Lung (tissue), 12 donors: ENCODE measurements around the gene IGSF11. TPM values are rescaled to one million over a fixed set of nuclear protein-coding genes. Genes with fewer than 3 reads are reported as not detected.

Experiments
- ATAC-seq: fragments of 200-7000 bp; cut with Tn5 transposase; one replicate; pipeline ENCODE4 v1.9.1; 2020; ENCODE audit warnings: moderate number of reproducible peaks; ENCODE audit not compliant: insufficient read depth, low FRiP score
- DNase-seq, 3 donors: peaks; one replicate each; pipeline ENCODE4 v3.0.0-alpha.2; 2013 to 2017
- H3K27ac ChIP-seq, 2 donors: one replicate each; pipeline ENCODE4 v1.5.1; 2013; ENCODE audit warnings: mild to moderate bottlenecking in 2 of 2, moderate library complexity in 2 of 2, control low read depth in 1 of 2, inconsistent platforms in 1 of 2, low read depth in 1 of 2, low read length in 1 of 2
- H3K27me3 ChIP-seq, 3 donors: one replicate each; pipeline ENCODE4 v1.5.1; 2013; ENCODE audit warnings: low read length in 2 of 3; ENCODE audit not compliant: control insufficient read depth in 3 of 3, insufficient read depth in 3 of 3
- H3K36me3 ChIP-seq, 4 donors: one replicate each; pipeline ENCODE4 v1.5.1; 2013; ENCODE audit warnings: low read length in 4 of 4, mild to moderate bottlenecking in 1 of 4, moderate library complexity in 1 of 4; ENCODE audit not compliant: control insufficient read depth in 4 of 4, insufficient read depth in 4 of 4
- H3K4me1 ChIP-seq, 5 donors: one replicate each; pipeline ENCODE4 v1.5.1; 2013; ENCODE audit warnings: low read length in 5 of 5, mild to moderate bottlenecking in 2 of 5, moderate library complexity in 1 of 5; ENCODE audit not compliant: control insufficient read depth in 5 of 5, insufficient read depth in 5 of 5
- H3K4me3 ChIP-seq: one replicate; pipeline ENCODE4 v1.5.1; 2013; ENCODE audit warnings: mild to moderate bottlenecking, control low read depth, moderate library complexity
- H3K9ac ChIP-seq, 2 donors: one replicate each; pipeline ENCODE4 v1.5.1; 2013; ENCODE audit warnings: low read length in 2 of 2, control low read depth in 1 of 2; ENCODE audit not compliant: insufficient read depth in 1 of 2
- H3K9me3 ChIP-seq, 4 donors: one replicate each; pipeline ENCODE4 v1.5.1; 2013; ENCODE audit warnings: low read length in 3 of 4, mild to moderate bottlenecking in 1 of 4, moderate library complexity in 1 of 4; ENCODE audit not compliant: control insufficient read depth in 4 of 4, insufficient read depth in 3 of 4
- CTCF ChIP-seq: IDR thresholded peaks from 2 replicates; pipeline ENCODE4 v1.5.1; 2012; ENCODE audit warnings: mild to moderate bottlenecking; ENCODE audit errors: control extremely low read depth, extremely low read depth
- WGBS, 2 donors: extraction: QIAGEN DNeasy Blood & Tissue Kit; methylation state at CpG; one replicate each; pipeline ENCODE4 v1.1.7; 2013; 5-methylcytosine and 5-hydroxymethylcytosine counted together
- polyA plus RNA-seq, 2 donors: library from polyadenylated mRNA; stranded (reverse); fragments of 200-250 nt; gene quantifications; one replicate each; pipeline ENCODE4 v1.2.1, GENCODE V29; 2013
- total RNA-seq, 2 donors: library from RNA; depleted of rRNA in 1 of 2; stranded (reverse); fragments of >200 nt in 1 of 2; gene quantifications; one replicate each; pipeline ENCODE4 v1.2.1, GENCODE V29; 2014 to 2021
- donor health status: control.
- donor health status: control.
- donor health status: Bipolar disorder and iron deficiency.
- donor health status: healthy.
- donor health status: DM: yes; HTN: yes; CAD: no.

Gene IGSF11
- total and polyA plus RNA-seq, 4 donors: 0.07 to 0.94 (median 0.45) TPM

DNA sequence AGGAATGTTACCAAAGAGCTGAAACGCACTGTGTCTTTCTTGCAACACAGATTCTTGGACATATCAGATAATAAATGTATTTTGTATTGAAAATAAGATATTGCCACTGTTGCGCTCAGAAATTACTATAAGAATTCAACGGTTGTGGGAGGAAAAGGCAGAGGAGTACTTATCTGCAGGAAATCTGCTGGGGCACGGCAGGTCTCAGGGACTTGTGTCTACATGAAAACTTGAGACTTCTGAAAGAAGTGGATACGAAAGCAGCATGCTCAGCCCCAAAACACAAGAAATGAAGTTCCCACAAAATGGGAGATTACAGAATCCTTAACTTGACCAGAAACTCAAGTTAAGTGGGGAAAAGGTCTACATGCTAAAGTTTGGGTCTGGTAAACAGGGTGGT lies 86.5 kb downstream of the IGSF11 start:
- H3K36me3 ChIP-seq: no peaks in the 10 kb centered on the region
- WGBS, 2 donors: 63 to 75% methylated on average over 5 of the region's 5 CpGs
- ATAC-seq: no peak

DNA sequence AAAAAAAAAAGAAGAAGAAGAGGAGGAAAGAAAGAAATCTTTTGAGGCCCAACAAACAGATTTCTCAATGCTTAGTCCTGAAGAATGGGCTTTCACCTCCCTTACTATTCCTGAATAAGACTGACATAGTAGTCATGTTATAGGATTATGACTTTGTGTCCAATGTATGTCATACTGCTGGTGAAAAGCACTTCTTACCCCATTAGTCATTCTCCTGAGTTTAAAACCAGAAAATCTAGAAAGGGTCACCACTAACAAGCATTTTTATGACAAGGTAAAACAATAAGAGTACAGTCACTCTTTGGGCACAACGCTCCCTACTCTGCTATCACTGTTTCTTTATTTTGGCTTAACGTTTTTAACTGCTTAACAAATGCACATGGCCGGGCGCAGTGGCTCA lies 88.2 kb downstream of the IGSF11 start:
- no peak overlapping the region for H3K27ac ChIP-seq
- H3K9me3 ChIP-seq: no peaks in the 10 kb centered on the region
- no peak overlapping the region for H3K4me3 ChIP-seq
- TF ChIP-seq CTCF: no peak
- H3K4me1 ChIP-seq: peaks cover 0 to 22% (median 0%) of the 10 kb centered on the region in 5 donors
- 77 to 84% methylated on average over 4 of the region's 4 CpGs for WGBS, 2 donors
- H3K36me3 ChIP-seq: no peaks in the 10 kb centered on the region
- ATAC-seq: no peak
- no peak for DNase-seq
- H3K27me3 ChIP-seq: no peaks in the 10 kb centered on the region
- no peak overlapping the region for H3K9ac ChIP-seq

More for the DNA sequence above, 86.5 kb downstream of the IGSF11 start:
- Histone ChIP-seq H3K9ac (no peak overlapping the region), H3K4me1 (peaks cover 0 to 15% (median 0%) of the 10 kb centered on the region in 5 donors), H3K9me3 (no peaks in the 10 kb centered on the region), H3K27me3 (no peaks in the 10 kb centered on the region), H3K27ac (no peak overlapping the region), H3K4me3 (no peak overlapping the region)
- DNase-seq: peak in 2 of 3 donors; percentile 18 to 25
- TF ChIP-seq CTCF: no peak

- WGBS, 2 donors: 80 to 81% methylated on average over 4 of the region's 4 CpGs
- DNase-seq (peak in 2 of 3 donors; percentile 20 to 47), ATAC-seq (no peak)
- Histone ChIP-seq H3K9me3 (no peaks in the 10 kb centered on the region), H3K27ac (no peak overlapping the region), H3K27me3 (no peaks in the 10 kb centered on the region), H3K9ac (no peak overlapping the region), H3K36me3 (no peaks in the 10 kb centered on the region), H3K4me1 (peaks cover 0 to 22% (median 0%) of the 10 kb centered on the region in 5 donors), H3K4me3 (no peak overlapping the region)
- no peak for TF ChIP-seq CTCF
These were observed 88.8 kb downstream of the IGSF11 start for GRCh38 chr3:118945834-118946233.

GRCh38 chr3:118943597-118943996 lies 91.0 kb downstream of the IGSF11 start:
- Histone ChIP-seq H3K9me3 (no peaks in the 10 kb centered on the region), H3K4me1 (peaks cover 0 to 22% (median 0%) of the 10 kb centered on the region in 5 donors), H3K36me3 (no peaks in the 10 kb centered on the region), H3K27me3 (no peaks in the 10 kb centered on the region), H3K4me3 (no peak overlapping the region), H3K9ac (no peak overlapping the region), H3K27ac (no peak overlapping the region)
- ATAC-seq: no peak
- DNase-seq: peak; percentile 20 to 93 (median 92)
- TF ChIP-seq CTCF: no peak
